Measurements from ENCODE around the gene VASP.

GRCh38 chr19:45473682-45474605 lies 33.3 kb upstream of the VASP start:
- no peak for TF ChIP-seq CTCF (IDR thresholded peaks at IDR 0.05; ENCODE audit: low read depth, low read length)
- no peak for TF ChIP-seq POLR2A (IDR thresholded peaks at IDR 0.05; ENCODE audit: extremely low read depth, insufficient read length)
- no peak for TF ChIP-seq MAX (IDR thresholded peaks at IDR 0.05; ENCODE audit: low read depth, low read length)
